Caco-2 (cell line): ENCODE results near the gene REPS1. TPM values are rescaled to one million over a fixed set of nuclear protein-coding genes. Genes with fewer than 3 reads are reported as not detected.

Experiments
- BruUV-seq: library from RNA; stranded (reverse); fragments of 400-500 nt; replicated peaks from 2 replicates; lab custom pipeline; 2021; lab: Mats Ljungman, UMichigan
- CTCF ChIA-PET: fragments of 300-600 bp; sonication (Branson Sonifier 250); formaldehyde crosslinking; loops from one replicate; lab custom pipeline; 2022; ENCODE audit warnings: antibody characterized with exemption; lab: Charles Lee
- POLR2A ChIA-PET: fragments of 300-600 bp; sonication (Branson Sonifier 250); formaldehyde crosslinking; loops from one replicate; lab custom pipeline; 2022; ENCODE audit warnings: antibody characterized with exemption; lab: Charles Lee
- DNase-seq, 2 experiments: peaks; one replicate each; pipeline versions ENCODE4 v3.0.0 to v3.0.0-alpha.2; 2020 to 2022
- H3K27me3 ChIP-seq: replicated peaks from 2 replicates; pipeline ENCODE4 v1.6.0; 2011; ENCODE audit warnings: low read length; ENCODE audit not compliant: control insufficient read depth, insufficient read depth
- H3K36me3 ChIP-seq: 2 replicates; pipeline ENCODE4 v1.5.1; 2011; ENCODE audit warnings: low read length; ENCODE audit not compliant: control insufficient read depth, insufficient read depth
- H3K4me1 ChIP-seq: fragments of 250-450 bp; sonication (Bioruptor Pico); 2 replicates; pipeline ENCODE4 v1.5.1; 2020; ENCODE audit warnings: mild to moderate bottlenecking
- H3K4me3 ChIP-seq: 2 replicates; pipeline ENCODE4 v1.5.1; 2011; ENCODE audit warnings: low read depth, mild to moderate bottlenecking, control low read depth, low read length
- H3K9me3 ChIP-seq: fragments of 250-450 bp; sonication (Bioruptor Pico); 2 replicates; pipeline ENCODE4 v1.5.1; 2020; ENCODE audit warnings: mild to moderate bottlenecking, moderate library complexity
- H3K27ac Mint-ChIP-seq: one replicate; pipeline ENCODE4 v1.8.0; 2022; ENCODE audit warnings: mixed read lengths; ENCODE audit not compliant: unreplicated experiment
- H3K27me3 Mint-ChIP-seq: one replicate; pipeline ENCODE4 v1.8.0; 2022; ENCODE audit warnings: mixed read lengths; ENCODE audit not compliant: insufficient read depth, unreplicated experiment
- H3K36me3 Mint-ChIP-seq: one replicate; pipeline ENCODE4 v1.8.0; 2022; ENCODE audit warnings: mild to moderate bottlenecking, mixed read lengths; ENCODE audit not compliant: insufficient read depth, unreplicated experiment
- H3K4me1 Mint-ChIP-seq: one replicate; pipeline ENCODE4 v1.8.0; 2022; ENCODE audit warnings: low read depth, mixed read lengths; ENCODE audit not compliant: unreplicated experiment
- H3K4me3 Mint-ChIP-seq: one replicate; pipeline ENCODE4 v1.8.0; 2022; ENCODE audit warnings: mild to moderate bottlenecking, moderate library complexity, mixed read lengths; ENCODE audit not compliant: unreplicated experiment
- H3K9me3 Mint-ChIP-seq: one replicate; pipeline ENCODE4 v1.8.0; 2022; ENCODE audit warnings: mixed read lengths; ENCODE audit not compliant: unreplicated experiment
- intact Hi-C: fragments of 100-400 bp; cut with micrococcal nuclease; formaldehyde crosslinking; loops from one replicate; pipeline ENCODE4 v1.10.0; 2022; ENCODE audit not compliant: unreplicated experiment
- total RNA-seq: library from RNA; stranded (reverse); gene quantifications from 2 replicates; pipeline ENCODE4 v1.2.3, GENCODE V29; 2022
- TF ChIP-seq, protein P1 (sequence below), 2 experiments: fragments of 200-600 bp in 1 of 2; IDR thresholded peaks; 1 replicate in 1 of 2; 2 replicates in 1 of 2; pipeline versions ENCODE4 v1.5.1 to v1.8.0; 2011 to 2022; ENCODE audit warnings: antibody characterized with exemption in 1 of 2, control low read depth in 1 of 2, inconsistent platforms in 1 of 2, low read depth in 1 of 2, low read length in 1 of 2, mild to moderate bottlenecking in 1 of 2, moderate library complexity in 1 of 2; ENCODE audit not compliant: insufficient read depth in 1 of 2, severe bottlenecking in 1 of 2, unreplicated experiment in 1 of 2

The REPS1 gene
- total RNA-seq, 1 experiment from 2014 or later: 74.1 TPM

DNA sequence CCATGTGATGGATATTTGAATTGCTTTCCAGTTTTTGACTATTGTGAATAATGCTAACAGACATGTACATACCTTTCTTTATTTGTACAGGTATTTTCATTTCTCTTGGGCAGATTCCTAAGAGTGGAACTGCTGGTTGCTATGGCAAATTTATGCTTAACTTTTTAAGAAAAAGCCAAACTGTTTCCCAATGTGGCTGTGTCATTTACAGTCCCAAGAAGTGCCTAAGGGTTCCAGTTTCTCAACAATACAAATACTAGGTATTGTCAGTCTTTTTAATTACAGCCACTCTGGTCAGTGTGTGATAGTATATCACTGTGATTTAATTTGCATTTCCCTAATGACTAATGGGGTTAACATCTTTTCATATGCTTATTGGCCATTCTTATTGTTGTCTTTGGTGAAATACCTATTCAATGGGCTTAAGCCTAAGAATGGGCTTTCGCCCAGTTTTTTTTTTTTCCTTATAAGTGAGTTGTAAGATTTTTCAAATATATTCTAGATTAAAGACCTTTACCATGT lies 10.3 kb downstream of the REPS1 start:
- TF ChIP-seq, protein P1, sequence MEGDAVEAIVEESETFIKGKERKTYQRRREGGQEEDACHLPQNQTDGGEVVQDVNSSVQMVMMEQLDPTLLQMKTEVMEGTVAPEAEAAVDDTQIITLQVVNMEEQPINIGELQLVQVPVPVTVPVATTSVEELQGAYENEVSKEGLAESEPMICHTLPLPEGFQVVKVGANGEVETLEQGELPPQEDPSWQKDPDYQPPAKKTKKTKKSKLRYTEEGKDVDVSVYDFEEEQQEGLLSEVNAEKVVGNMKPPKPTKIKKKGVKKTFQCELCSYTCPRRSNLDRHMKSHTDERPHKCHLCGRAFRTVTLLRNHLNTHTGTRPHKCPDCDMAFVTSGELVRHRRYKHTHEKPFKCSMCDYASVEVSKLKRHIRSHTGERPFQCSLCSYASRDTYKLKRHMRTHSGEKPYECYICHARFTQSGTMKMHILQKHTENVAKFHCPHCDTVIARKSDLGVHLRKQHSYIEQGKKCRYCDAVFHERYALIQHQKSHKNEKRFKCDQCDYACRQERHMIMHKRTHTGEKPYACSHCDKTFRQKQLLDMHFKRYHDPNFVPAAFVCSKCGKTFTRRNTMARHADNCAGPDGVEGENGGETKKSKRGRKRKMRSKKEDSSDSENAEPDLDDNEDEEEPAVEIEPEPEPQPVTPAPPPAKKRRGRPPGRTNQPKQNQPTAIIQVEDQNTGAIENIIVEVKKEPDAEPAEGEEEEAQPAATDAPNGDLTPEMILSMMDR (IDR thresholded peaks at IDR 0.05; ENCODE audit: insufficient read depth in 1 of 2, low read depth in 1 of 2, low read length in 1 of 2, severe bottlenecking in 1 of 2, unreplicated experiment in 1 of 2): no peak
- no peak for DNase-seq
- Histone ChIP-seq H3K36me3 (no peaks in the 10 kb centered on the region), H3K4me3 (no peak overlapping the region), H3K9me3 (no peaks in the 10 kb centered on the region), H3K4me1 (0 out of 2 replicates have a peak, but pooled peaks cover 12% of the 10 kb centered on the region), H3K27me3 (no peaks in the 10 kb centered on the region)
- no TSS peak for BruUV-seq
- H3K27ac Mint-ChIP-seq: no peak overlapping the region
- ChIA-PET CTCF (no interaction called here), POLR2A (no interaction called here)
- H3K36me3 Mint-ChIP-seq: no peaks in the 10 kb centered on the region
- H3K4me1 Mint-ChIP-seq: peaks cover 30% of the 10 kb centered on the region
- H3K27me3 Mint-ChIP-seq: no peaks in the 10 kb centered on the region
- no peaks in the 10 kb centered on the region for H3K9me3 Mint-ChIP-seq
- intact Hi-C loops: no loop called here
- H3K4me3 Mint-ChIP-seq: no peak overlapping the region

DNA sequence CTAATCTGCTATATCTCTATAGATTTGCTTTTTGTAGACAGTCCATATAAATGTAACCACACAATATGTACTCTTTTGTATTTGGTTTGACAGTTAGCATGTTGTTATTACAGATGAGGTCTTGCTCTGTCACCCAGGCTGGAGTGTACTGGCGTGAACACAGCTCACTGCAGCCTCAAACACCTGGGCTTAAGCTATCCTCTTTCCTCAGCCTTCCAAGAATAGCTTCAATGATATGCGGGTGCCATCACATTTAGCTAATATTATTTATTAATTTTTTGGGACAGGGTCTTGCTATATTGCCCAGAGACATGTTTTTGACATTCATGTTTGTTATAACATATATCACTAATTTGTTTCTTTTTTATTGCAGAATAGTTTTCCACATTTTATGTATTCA lies 10.8 kb downstream of the REPS1 start:
- Mint-ChIP-seq H3K9me3 (no peaks in the 10 kb centered on the region), H3K36me3 (no peaks in the 10 kb centered on the region), H3K27me3 (no peaks in the 10 kb centered on the region), H3K4me3 (no peak overlapping the region), H3K4me1 (peaks cover 31% of the 10 kb centered on the region), H3K27ac (no peak overlapping the region)
- CTCF ChIA-PET: no interaction called here
- no peak for DNase-seq
- intact Hi-C loops: no loop called here
- 0 out of 2 replicates have a peak, but pooled peaks cover 12% of the 10 kb centered on the region for H3K4me1 ChIP-seq
- TF ChIP-seq, protein P1 (IDR thresholded peaks at IDR 0.05; ENCODE audit: insufficient read depth in 1 of 2, low read depth in 1 of 2, low read length in 1 of 2, severe bottlenecking in 1 of 2, unreplicated experiment in 1 of 2): no peak
- no peak overlapping the region for H3K4me3 ChIP-seq
- H3K36me3 ChIP-seq: no peaks in the 10 kb centered on the region
- no peaks in the 10 kb centered on the region for H3K27me3 ChIP-seq
- POLR2A ChIA-PET: no interaction called here
- BruUV-seq: no TSS peak
- no peaks in the 10 kb centered on the region for H3K9me3 ChIP-seq

DNA sequence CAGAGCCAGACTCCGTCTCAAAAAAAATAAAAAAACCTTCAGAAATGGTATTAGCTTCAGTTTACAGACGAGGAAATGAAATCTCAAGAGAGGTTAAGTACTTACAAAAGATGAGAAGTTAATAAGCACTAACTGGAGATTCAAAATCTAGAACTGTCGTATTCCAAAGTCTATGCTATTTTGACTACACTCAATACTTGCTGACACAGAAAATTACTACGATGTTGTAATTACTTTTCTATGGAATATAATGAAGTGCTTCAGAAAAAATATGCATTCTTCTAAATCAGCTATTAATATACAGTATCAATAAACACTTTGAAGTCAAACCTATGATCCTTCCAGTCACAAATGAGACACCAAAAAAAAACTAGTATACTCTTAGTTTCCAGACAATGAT lies 12.2 kb downstream of the REPS1 start:
- Mint-ChIP-seq H3K9me3 (no peaks in the 10 kb centered on the region), H3K4me1 (peaks cover 27% of the 10 kb centered on the region), H3K27ac (no peak overlapping the region), H3K27me3 (no peaks in the 10 kb centered on the region), H3K36me3 (no peaks in the 10 kb centered on the region), H3K4me3 (no peak overlapping the region)
- CTCF ChIA-PET: no interaction called here
- Histone ChIP-seq H3K9me3 (no peaks in the 10 kb centered on the region), H3K4me3 (no peak overlapping the region), H3K4me1 (peaks cover 3% of the 10 kb centered on the region; the same call in 1 of the 2 replicates), H3K36me3 (no peaks in the 10 kb centered on the region), H3K27me3 (no peaks in the 10 kb centered on the region)
- POLR2A ChIA-PET: no interaction called here
- intact Hi-C loops: no loop called here
- DNase-seq: no peak
- TF ChIP-seq, protein P1 (IDR thresholded peaks at IDR 0.05; ENCODE audit: insufficient read depth in 1 of 2, low read depth in 1 of 2, low read length in 1 of 2, severe bottlenecking in 1 of 2, unreplicated experiment in 1 of 2): no peak
- BruUV-seq: no TSS peak
